Fibroblast of lung (primary cell): ENCODE results near the gene XAB2.
"Not testable (repeated sequence)": the region's sequence is repeated elsewhere in the genome, so short reads cannot be mapped to it uniquely, and the experiment has no call there.

Experiments used
- CTCF ChIP-seq, 2 donors: IDR thresholded peaks in 1 of 2; conservative IDR thresholded peaks in 1 of 2; 1 replicate in 1 of 2; 2 replicates in 1 of 2; pipeline ENCODE4 v1.5.1; 2011 to 2012; ENCODE audit warnings: low read length in 2 of 2, control low read depth in 1 of 2, inconsistent platforms in 1 of 2, low read depth in 1 of 2, mild to moderate bottlenecking in 1 of 2
- EZH2 ChIP-seq: IDR thresholded peaks from 2 replicates; pipeline ENCODE4 v1.5.1; 2012; ENCODE audit warnings: low read length, control low read depth, mild to moderate bottlenecking; ENCODE audit errors: missing control alignments

DNA sequence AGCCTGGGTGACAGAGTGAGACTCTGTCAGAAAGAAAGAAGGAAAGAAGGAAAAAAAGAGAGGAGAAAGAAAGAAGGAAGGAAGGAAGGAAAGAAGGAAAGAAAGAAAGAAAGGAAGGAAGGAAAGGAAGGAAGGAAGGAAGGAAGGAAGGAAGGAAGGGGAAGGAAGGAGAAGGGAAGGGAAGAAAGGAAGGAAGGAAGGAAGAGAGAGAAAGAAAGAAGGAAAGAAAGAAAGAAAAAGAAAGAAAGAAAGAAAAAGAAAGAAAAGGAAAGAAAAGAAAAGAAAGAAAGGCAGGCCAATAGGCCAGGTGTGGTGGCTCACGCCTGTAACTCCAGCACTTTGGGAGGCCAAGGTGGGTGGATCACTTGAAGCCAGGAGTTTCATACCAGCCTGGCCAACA is 51.9 kb downstream of the XAB2 start:
- not testable (repeated sequence) for TF ChIP-seq CTCF (conservative IDR thresholded peaks at IDR 0.05 in 1 of 2, IDR thresholded peaks at IDR 0.05 in 1 of 2; ENCODE audit: low read depth in 1 of 2, low read length in 2 of 2); EZH2
